ENCODE results near the gene MTHFD1L.
A peak's percentile ranks its signal among the peaks of the same experiment; 100 is the strongest.
"Not testable (repeated sequence)": the region's sequence is repeated elsewhere in the genome, so short reads cannot be mapped to it uniquely, and the experiment has no call there.

The MTHFD1L gene

GRCh38 chr6:151081656-151082055 is 216.2 kb downstream of the MTHFD1L start:
- Histone ChIP-seq H3K27me3 (ENCODE audit: control insufficient read depth, insufficient read depth, low read length) (no peaks in the 10 kb centered on the region), H3K4me3 (ENCODE audit: low read length) (no peak overlapping the region), H3K36me3 (ENCODE audit: insufficient read depth, low read length) (no peaks in the 10 kb centered on the region), H3K9ac (ENCODE audit: low read depth, low read length) (no peak overlapping the region), H3K4me1 (ENCODE audit: control insufficient read depth, insufficient read depth, low read length) (peaks cover 10% of the 10 kb centered on the region), H3K9me3 (replicated peaks; ENCODE audit: low read length) (no peaks in the 10 kb centered on the region), H3K4me2 (ENCODE audit: low read length) (no peak overlapping the region)

GRCh38 chr6:151082079-151082478 is 216.6 kb downstream of the MTHFD1L start:
- Histone ChIP-seq H3K27me3 (ENCODE audit: control insufficient read depth, insufficient read depth, low read length) (no peaks in the 10 kb centered on the region), H3K4me2 (ENCODE audit: low read length) (no peak overlapping the region), H3K9ac (ENCODE audit: low read depth, low read length) (no peak overlapping the region), H3K36me3 (ENCODE audit: insufficient read depth, low read length) (no peaks in the 10 kb centered on the region), H3K9me3 (replicated peaks; ENCODE audit: low read length) (no peaks in the 10 kb centered on the region), H3K4me3 (ENCODE audit: low read length) (no peak overlapping the region), H3K4me1 (ENCODE audit: control insufficient read depth, insufficient read depth, low read length) (peaks cover 10% of the 10 kb centered on the region)

GRCh38 chr6:151084275-151084674 is 218.8 kb downstream of the MTHFD1L start:
- peaks cover 10% of the 10 kb centered on the region for H3K4me1 ChIP-seq (ENCODE audit: control insufficient read depth, insufficient read depth, low read length)
- no peak overlapping the region for H3K4me3 ChIP-seq (ENCODE audit: low read length)
- H3K9me3 ChIP-seq (replicated peaks; ENCODE audit: low read length): no peaks in the 10 kb centered on the region
- no peaks in the 10 kb centered on the region for H3K27me3 ChIP-seq (ENCODE audit: control insufficient read depth, insufficient read depth, low read length)
- H3K9ac ChIP-seq (ENCODE audit: low read depth, low read length): no peak overlapping the region
- H3K36me3 ChIP-seq (ENCODE audit: insufficient read depth, low read length): no peaks in the 10 kb centered on the region
- no peak overlapping the region for H3K4me2 ChIP-seq (ENCODE audit: low read length)

- not testable (repeated sequence) for H3K27me3 ChIP-seq (ENCODE audit: control insufficient read depth, insufficient read depth, low read length); H3K36me3 ChIP-seq (ENCODE audit: insufficient read depth, low read length); H3K9ac ChIP-seq (ENCODE audit: low read depth, low read length); H3K4me1 ChIP-seq (ENCODE audit: control insufficient read depth, insufficient read depth, low read length); H3K4me2 ChIP-seq (ENCODE audit: low read length); H3K9me3 ChIP-seq (replicated peaks; ENCODE audit: low read length); H3K4me3 ChIP-seq (ENCODE audit: low read length)
Measured at GRCh38 chr6:151087055-151087454, 221.6 kb downstream of the MTHFD1L start.

- Histone ChIP-seq H3K27me3 (ENCODE audit: control insufficient read depth, insufficient read depth, low read length) (no peaks in the 10 kb centered on the region), H3K4me1 (ENCODE audit: control insufficient read depth, insufficient read depth, low read length) (peaks cover 14% of the 10 kb centered on the region), H3K4me2 (ENCODE audit: low read length) (no peak overlapping the region), H3K36me3 (ENCODE audit: insufficient read depth, low read length) (peaks cover 4% of the 10 kb centered on the region), H3K9me3 (replicated peaks; ENCODE audit: low read length) (no peaks in the 10 kb centered on the region), H3K4me3 (ENCODE audit: low read length) (no peak overlapping the region), H3K9ac (ENCODE audit: low read depth, low read length) (no peak overlapping the region)
Measured at GRCh38 chr6:151087861-151088598, 222.5 kb downstream of the MTHFD1L start.

- Histone ChIP-seq H3K4me3 (ENCODE audit: low read length) (no peak overlapping the region), H3K4me1 (ENCODE audit: control insufficient read depth, insufficient read depth, low read length) (peaks cover 15% of the 10 kb centered on the region), H3K4me2 (ENCODE audit: low read length) (no peak overlapping the region), H3K27me3 (ENCODE audit: control insufficient read depth, insufficient read depth, low read length) (no peaks in the 10 kb centered on the region), H3K9me3 (replicated peaks; ENCODE audit: low read length) (no peaks in the 10 kb centered on the region), H3K9ac (ENCODE audit: low read depth, low read length) (no peak overlapping the region), H3K36me3 (ENCODE audit: insufficient read depth, low read length) (peaks cover 6% of the 10 kb centered on the region)
Measured at GRCh38 chr6:151088599-151088935, 223.1 kb downstream of the MTHFD1L start.

- Histone ChIP-seq H3K36me3 (ENCODE audit: insufficient read depth, low read length) (peaks cover 6% of the 10 kb centered on the region), H3K9ac (ENCODE audit: low read depth, low read length) (no peak overlapping the region), H3K9me3 (replicated peaks; ENCODE audit: low read length) (no peaks in the 10 kb centered on the region), H3K4me2 (ENCODE audit: low read length) (no peak overlapping the region), H3K4me1 (ENCODE audit: control insufficient read depth, insufficient read depth, low read length) (peaks cover 15% of the 10 kb centered on the region), H3K27me3 (ENCODE audit: control insufficient read depth, insufficient read depth, low read length) (no peaks in the 10 kb centered on the region), H3K4me3 (ENCODE audit: low read length) (no peak overlapping the region)
Measured at GRCh38 chr6:151088963-151089362, 223.5 kb downstream of the MTHFD1L start.

GRCh38 chr6:151089978-151090377 is 224.5 kb downstream of the MTHFD1L start:
- no peak overlapping the region for H3K4me3 ChIP-seq (ENCODE audit: low read length)
- H3K4me1 ChIP-seq (ENCODE audit: control insufficient read depth, insufficient read depth, low read length): peaks cover 15% of the 10 kb centered on the region
- H3K9me3 ChIP-seq (replicated peaks; ENCODE audit: low read length): no peaks in the 10 kb centered on the region
- H3K9ac ChIP-seq (ENCODE audit: low read depth, low read length): no peak overlapping the region
- peaks cover 6% of the 10 kb centered on the region for H3K36me3 ChIP-seq (ENCODE audit: insufficient read depth, low read length)
- no peak overlapping the region for H3K4me2 ChIP-seq (ENCODE audit: low read length)
- H3K27me3 ChIP-seq (ENCODE audit: control insufficient read depth, insufficient read depth, low read length): no peaks in the 10 kb centered on the region

GRCh38 chr6:151091571-151091970 is 226.1 kb downstream of the MTHFD1L start:
- Histone ChIP-seq H3K4me3 (ENCODE audit: low read length) (no peak overlapping the region), H3K36me3 (ENCODE audit: insufficient read depth, low read length) (peaks cover 6% of the 10 kb centered on the region), H3K9ac (ENCODE audit: low read depth, low read length) (no peak overlapping the region), H3K27me3 (ENCODE audit: control insufficient read depth, insufficient read depth, low read length) (no peaks in the 10 kb centered on the region), H3K4me2 (ENCODE audit: low read length) (no peak overlapping the region), H3K9me3 (replicated peaks; ENCODE audit: low read length) (no peaks in the 10 kb centered on the region), H3K4me1 (ENCODE audit: control insufficient read depth, insufficient read depth, low read length) (peaks cover 10% of the 10 kb centered on the region)

- peaks cover 6% of the 10 kb centered on the region for H3K36me3 ChIP-seq (ENCODE audit: insufficient read depth, low read length)
- peaks cover 12% of the 10 kb centered on the region for H3K4me1 ChIP-seq (ENCODE audit: control insufficient read depth, insufficient read depth, low read length)
- H3K4me3 ChIP-seq (ENCODE audit: low read length): no peak overlapping the region
- H3K9ac ChIP-seq (ENCODE audit: low read depth, low read length): peak overlapping the region; percentile 9
- H3K27me3 ChIP-seq (ENCODE audit: control insufficient read depth, insufficient read depth, low read length): no peaks in the 10 kb centered on the region
- H3K4me2 ChIP-seq (ENCODE audit: low read length): no peak overlapping the region
- H3K9me3 ChIP-seq (replicated peaks; ENCODE audit: low read length): no peaks in the 10 kb centered on the region
Measured at GRCh38 chr6:151092591-151092990, 227.1 kb downstream of the MTHFD1L start.

GRCh38 chr6:151093706-151094105 is 228.2 kb downstream of the MTHFD1L start:
- no peaks in the 10 kb centered on the region for H3K9me3 ChIP-seq (replicated peaks; ENCODE audit: low read length)

GRCh38 chr6:151095538-151096254 is 230.2 kb downstream of the MTHFD1L start:
- no peak overlapping the region for H3K4me3 ChIP-seq (ENCODE audit: low read length)
- no peak overlapping the region for H3K9ac ChIP-seq (ENCODE audit: low read depth, low read length)
- H3K4me1 ChIP-seq (ENCODE audit: control insufficient read depth, insufficient read depth, low read length): peaks cover 12% of the 10 kb centered on the region
- H3K36me3 ChIP-seq (ENCODE audit: insufficient read depth, low read length): peaks cover 6% of the 10 kb centered on the region
- no peaks in the 10 kb centered on the region for H3K27me3 ChIP-seq (ENCODE audit: control insufficient read depth, insufficient read depth, low read length)
- H3K9me3 ChIP-seq (replicated peaks; ENCODE audit: low read length): no peaks in the 10 kb centered on the region
- H3K4me2 ChIP-seq (ENCODE audit: low read length): no peak overlapping the region

More at GRCh38 chr6:151093706-151094105, 228.2 kb downstream of the MTHFD1L start:
- Histone ChIP-seq H3K9ac (ENCODE audit: low read depth, low read length) (no peak overlapping the region), H3K36me3 (ENCODE audit: insufficient read depth, low read length) (peaks cover 6% of the 10 kb centered on the region), H3K4me1 (ENCODE audit: control insufficient read depth, insufficient read depth, low read length) (peaks cover 12% of the 10 kb centered on the region), H3K4me2 (ENCODE audit: low read length) (no peak overlapping the region), H3K4me3 (ENCODE audit: low read length) (no peak overlapping the region), H3K27me3 (ENCODE audit: control insufficient read depth, insufficient read depth, low read length) (no peaks in the 10 kb centered on the region)

All from skeletal muscle satellite cell (primary cell).